Endothelial cell of umbilical vein (primary cell): ENCODE results near the gene DIP2C. TPM values are rescaled to one million over a fixed set of nuclear protein-coding genes. Genes with fewer than 3 reads are reported as not detected.

Experiments used
- BruUV-seq: library from RNA; stranded (reverse); fragments of 400-500 nt; replicated peaks from 2 replicates; lab custom pipeline; 2021; lab: Mats Ljungman, UMichigan
- CTCF ChIA-PET: fragments of 300-600, 350-600 bp; sonication (Branson Sonifier 250); formaldehyde crosslinking; loops from one replicate; lab custom pipeline; 2021; ENCODE audit warnings: antibody characterized with exemption, inconsistent platforms; lab: Charles Lee
- POLR2A ChIA-PET: fragments of 300-600, 350-600 bp; sonication (Branson Sonifier 250); formaldehyde crosslinking; loops from one replicate; lab custom pipeline; 2021; ENCODE audit warnings: antibody characterized with exemption, inconsistent platforms; lab: Charles Lee
- DNase-seq: peaks from one replicate; pipeline ENCODE4 v3.0.0-alpha.2; 2011; ENCODE audit warnings: low read depth, low spot score
- FAIRE-seq: peaks from 2 replicates; lab custom pipeline; 2011; peaks lifted over from hg19 to GRCh38; lab: Jason Lieb, UNC
- H2AFZ ChIP-seq: 2 replicates; pipeline ENCODE4 v1.6.0; 2012; ENCODE audit warnings: low read depth, low read length, control low read depth, inconsistent platforms
- H3K27ac ChIP-seq: 2 replicates; pipeline ENCODE4 v1.5.1; 2011; ENCODE audit warnings: low read depth, mild to moderate bottlenecking, control low read depth, low read length, moderate library complexity; ENCODE audit not compliant: insufficient read depth
- H3K27me3 ChIP-seq, 2 experiments: 2 replicates each; pipeline versions ENCODE4 v1.6.0 to v1.6.1; 2011; ENCODE audit warnings: low read length in 2 of 2, mixed read lengths in 1 of 2; ENCODE audit not compliant: control insufficient read depth in 2 of 2, insufficient read depth in 2 of 2
- H3K36me3 ChIP-seq, 2 experiments: 2 replicates in 1 of 2; 3 replicates in 1 of 2; pipeline ENCODE4 v1.5.1; 2011; ENCODE audit warnings: low read length in 2 of 2, mild to moderate bottlenecking in 1 of 2, moderate library complexity in 1 of 2; ENCODE audit not compliant: control insufficient read depth in 2 of 2, insufficient read depth in 2 of 2; ENCODE audit errors: extremely low read depth in 1 of 2
- H3K4me1 ChIP-seq: 3 replicates; pipeline ENCODE4 v1.5.1; 2011; ENCODE audit warnings: mild to moderate bottlenecking, low read length; ENCODE audit not compliant: control insufficient read depth, insufficient read depth; ENCODE audit errors: extremely low read depth
- H3K4me2 ChIP-seq: 2 replicates; pipeline ENCODE4 v1.6.1; 2011; ENCODE audit warnings: low read length, control low read depth, mixed read lengths; ENCODE audit not compliant: insufficient read depth
- H3K4me3 ChIP-seq, 3 experiments: fragments of 200-600 bp in 1 of 3; sonication (generic), shearing (Covaris generic) in 1 of 3; replicated peaks in 1 of 3; 2 replicates each; pipeline ENCODE4 v1.5.1; 2011 to 2016; ENCODE audit warnings: control low read depth in 3 of 3, low read length in 3 of 3, mild to moderate bottlenecking in 2 of 3, inconsistent platforms in 1 of 3, low read depth in 1 of 3, moderate library complexity in 1 of 3; ENCODE audit not compliant: insufficient read depth in 1 of 3
- H3K79me2 ChIP-seq: 2 replicates; pipeline ENCODE4 v1.6.0; 2012; ENCODE audit warnings: low read length, inconsistent platforms; ENCODE audit not compliant: control insufficient read depth, insufficient read depth
- H3K9ac ChIP-seq: replicated peaks from 2 replicates; pipeline ENCODE3; 2011; ENCODE audit warnings: low read length, control low read depth; ENCODE audit not compliant: insufficient read depth; ENCODE audit errors: extremely low read depth
- H3K9me1 ChIP-seq: replicated peaks from 3 replicates; pipeline ENCODE4 v1.6.0; 2011; ENCODE audit warnings: mild to moderate bottlenecking, low read length; ENCODE audit not compliant: control insufficient read depth, insufficient read depth; ENCODE audit errors: extremely low read depth
- H3K9me3 ChIP-seq: replicated peaks from 2 replicates; pipeline ENCODE4 v1.5.1; 2012; ENCODE audit warnings: low read length, inconsistent platforms; ENCODE audit not compliant: control insufficient read depth, insufficient read depth
- H4K20me1 ChIP-seq: replicated peaks from 2 replicates; pipeline ENCODE3; 2011; ENCODE audit warnings: mild to moderate bottlenecking, low read length; ENCODE audit not compliant: control insufficient read depth, insufficient read depth; ENCODE audit errors: extremely low read depth
- EZH2 ChIP-seq: IDR thresholded peaks from 2 replicates; pipeline ENCODE4 v1.6.1; 2012; ENCODE audit warnings: borderline replicate concordance, low read depth, mild to moderate bottlenecking, moderate library complexity, low read length, inconsistent platforms; ENCODE audit not compliant: severe bottlenecking
- FOS ChIP-seq: IDR thresholded peaks from 2 replicates; pipeline ENCODE4 v1.6.1; 2011; ENCODE audit warnings: mild to moderate bottlenecking, low read length, moderate library complexity, borderline replicate concordance; ENCODE audit not compliant: insufficient read depth
- GATA2 ChIP-seq: IDR thresholded peaks from 2 replicates; pipeline ENCODE4 v1.7.0; 2011; ENCODE audit warnings: low read depth, mild to moderate bottlenecking, moderate library complexity, mixed read lengths, low read length; ENCODE audit not compliant: insufficient read length, insufficient read depth
- JUN ChIP-seq: IDR thresholded peaks from 2 replicates; pipeline ENCODE4 v1.6.1; 2011; ENCODE audit warnings: borderline replicate concordance, low read depth; ENCODE audit not compliant: insufficient read length, insufficient read depth
- MAX ChIP-seq: IDR thresholded peaks from 2 replicates; pipeline ENCODE4 v1.6.1; 2011; ENCODE audit not compliant: insufficient read depth, insufficient read length
- MYC ChIP-seq: IDR thresholded peaks from one replicate; pipeline ENCODE4 v1.6.1; 2011; ENCODE audit warnings: mild to moderate bottlenecking, low read depth, low read length
- POLR2A ChIP-seq: IDR thresholded peaks from 2 replicates; pipeline ENCODE4 v1.6.1; 2012; ENCODE audit warnings: low read depth, mild to moderate bottlenecking, control low read depth, low read length
- POLR2AphosphoS5 ChIP-seq: IDR thresholded peaks from 2 replicates; pipeline ENCODE4 v1.6.1; 2012; ENCODE audit warnings: low read depth, mild to moderate bottlenecking, control low read depth, low read length, moderate library complexity; ENCODE audit not compliant: insufficient read depth
- dilution Hi-C: fragments of 300-500 bp; cut with MboI; formaldehyde crosslinking; loops from one replicate; pipeline ENCODE4 v1.15.0; 2019; ENCODE audit warnings: low sequenced_read_pairs; ENCODE audit not compliant: extremely low pct_ligation_motif_present
- intact Hi-C: fragments of 100-400 bp; cut with micrococcal nuclease; formaldehyde crosslinking; loops from one replicate; pipeline ENCODE4 v1.10.0; 2022
- polyA plus RNA-seq, 4 experiments: library from polyadenylated mRNA; depleted of rRNA in 3 of 4; stranded (reverse) in 3 of 4; unstranded in 1 of 4; fragments of >200 nt; gene quantifications; 2 replicates each; pipeline versions ENCODE4 v1.2.1 to v1.2.3, GENCODE V29; 2011 to 2012; ENCODE audit warnings: missing spikeins in 1 of 4
- total RNA-seq: library from RNA; stranded (reverse); gene quantifications from 2 replicates; pipeline ENCODE4 v1.2.3, GENCODE V29; 2021

Gene DIP2C
- total and polyA plus RNA-seq, 2 donors (not counting 3 experiments of a cell fraction or from before 2014, with no cell fraction given), result 3.6 to 10.7 TPM

GRCh38 chr10:716821-717220 is 27.4 kb upstream of the DIP2C start:
- H2AFZ ChIP-seq, result no peak overlapping the region
- TF ChIP-seq MAX (no peak), MYC (no peak)
- FAIRE-seq (no peak), DNase-seq (no peak)
- no peaks in the 10 kb centered on the region for H3K9me1 ChIP-seq
- no peak overlapping the region for H3K4me2 ChIP-seq
- ChIA-PET CTCF (no interaction called here), POLR2A (no interaction called here)
- H3K9me3 ChIP-seq, result no peaks in the 10 kb centered on the region
- no peaks in the 10 kb centered on the region for H3K79me2 ChIP-seq
- no peak overlapping the region for H3K4me3 ChIP-seq
- H3K36me3 ChIP-seq, result no peaks in the 10 kb centered on the region
- dilution Hi-C loops (no loop called here), intact Hi-C loops (no loop called here)
- no peaks in the 10 kb centered on the region for H4K20me1 ChIP-seq
- no peaks in the 10 kb centered on the region for H3K27me3 ChIP-seq
- no peak overlapping the region for H3K27ac ChIP-seq
- BruUV-seq, result no TSS peak
- H3K4me1 ChIP-seq, result no peaks in the 10 kb centered on the region
- no peak overlapping the region for H3K9ac ChIP-seq

GRCh38 chr10:714214-714613 is 24.7 kb upstream of the DIP2C start:
- Histone ChIP-seq H3K4me2 (no peak overlapping the region), H3K79me2 (no peaks in the 10 kb centered on the region), H2AFZ (no peak overlapping the region), H4K20me1 (no peaks in the 10 kb centered on the region), H3K4me3 (no peak overlapping the region), H3K4me1 (no peaks in the 10 kb centered on the region), H3K9me1 (no peaks in the 10 kb centered on the region), H3K27ac (no peak overlapping the region), H3K36me3 (no peaks in the 10 kb centered on the region), H3K9me3 (no peaks in the 10 kb centered on the region), H3K9ac (no peak overlapping the region), H3K27me3 (no peaks in the 10 kb centered on the region)
- ChIA-PET CTCF (no interaction called here), POLR2A (no interaction called here)
- intact Hi-C loops, result no loop called here
- no TSS peak for BruUV-seq
- dilution Hi-C loops, result no loop called here
- TF ChIP-seq JUN (no peak), GATA2 (no peak), POLR2A (no peak), FOS (no peak), EZH2 (no peak), POLR2AphosphoS5 (no peak)
- FAIRE-seq, result no peak
- no peak for DNase-seq
